Spleen (tissue), 11 donors: Measurements from ENCODE around the gene SPG11. TPM values are rescaled to one million over a fixed set of nuclear protein-coding genes. Genes with fewer than 3 reads are reported as not detected.
A peak's percentile ranks its signal among the peaks of the same experiment; 100 is the strongest.

Source experiments
- DNase-seq: peaks from one replicate; pipeline ENCODE4 v3.0.0-alpha.2; 2020
- H3K27ac ChIP-seq, 8 donors: fragments of 200-600 bp; sonication (generic) in 7 of 8; 1 replicate in 4 of 8; 2 replicates in 4 of 8; pipeline versions ENCODE4 v1.5.0 to v1.8.0; 2016 to 2021; ENCODE audit warnings: inconsistent platforms in 4 of 8, mild to moderate bottlenecking in 4 of 8, moderate library complexity in 1 of 8
- H3K27me3 ChIP-seq, 7 donors: fragments of 200-600 bp; sonication (generic) in 6 of 7; replicated peaks in 1 of 7; 1 replicate in 4 of 7; 2 replicates in 3 of 7; pipeline versions ENCODE4 v1.5.0 to v1.8.0; 2016 to 2021; ENCODE audit warnings: inconsistent platforms in 3 of 7, mild to moderate bottlenecking in 1 of 7
- H3K36me3 ChIP-seq, 6 donors: fragments of 200-600 bp; sonication (generic) in 5 of 6; 1 replicate in 4 of 6; 2 replicates in 2 of 6; pipeline versions ENCODE4 v1.5.0 to v1.8.0; 2016 to 2021; ENCODE audit warnings: inconsistent platforms in 2 of 6
- H3K4me1 ChIP-seq, 6 donors: fragments of 200-600 bp; sonication (generic) in 5 of 6; 1 replicate in 3 of 6; 2 replicates in 3 of 6; pipeline versions ENCODE4 v1.5.0 to v1.8.0; 2016 to 2021; ENCODE audit warnings: inconsistent platforms in 3 of 6
- H3K4me3 ChIP-seq, 8 donors: fragments of 200-600 bp; sonication (generic) in 7 of 8; 1 replicate in 4 of 8; 2 replicates in 4 of 8; pipeline versions ENCODE4 v1.5.0 to v1.8.0; 2016 to 2021; ENCODE audit warnings: inconsistent platforms in 4 of 8, mild to moderate bottlenecking in 4 of 8, moderate library complexity in 2 of 8
- H3K9me3 ChIP-seq, 8 donors: fragments of 200-600 bp; sonication (generic) in 7 of 8; 1 replicate in 4 of 8; 2 replicates in 4 of 8; pipeline versions ENCODE4 v1.5.0 to v1.8.0; 2016 to 2021; ENCODE audit warnings: inconsistent platforms in 4 of 8
- POLR2A ChIP-seq, 3 donors: fragments of 450-650 bp; IDR thresholded peaks; one replicate each; pipeline ENCODE4 v1.5.1; 2017; ENCODE audit warnings: antibody characterized with exemption in 3 of 3, mild to moderate bottlenecking in 1 of 3
- POLR2AphosphoS5 ChIP-seq, 3 donors: sonication (generic); formaldehyde crosslinking; IDR thresholded peaks; one replicate each; pipeline ENCODE4 v1.5.1; 2017; ENCODE audit warnings: antibody characterized with exemption in 3 of 3
- WGBS, 5 donors: extraction: QIAGEN DNeasy Blood & Tissue Kit in 3 of 5; methylation state at CpG; one replicate each; pipeline versions ENCODE4 v1.1.5 to v1.1.7; 2013 to 2018; 5-methylcytosine and 5-hydroxymethylcytosine counted together
- intact Hi-C: fragments of 100-400 bp; cut with DNase I; formaldehyde crosslinking; loops from one replicate; pipeline ENCODE4 v1.15.0; 2023; ENCODE audit warnings: low total_unique reads
- polyA plus RNA-seq, 3 donors: library from polyadenylated mRNA; stranded (reverse); fragments of 200-250 nt; gene quantifications; one replicate each; pipeline ENCODE4 v1.2.1, GENCODE V29; 2013
- total RNA-seq, 7 donors: library from RNA; depleted of rRNA in 3 of 7; stranded (reverse); fragments of >200 nt in 3 of 7; fragmentation: NEBNext Ultra II Directional in 4 of 7; extraction: Animal tissue kit (Norgen Biotek cat#: 25700) in 4 of 7; gene quantifications; one replicate each; pipeline versions ENCODE4 v1.1.0 to v1.2.1, GENCODE V29; 2016 to 2021
- TF ChIP-seq, protein P1 (sequence below), 11 experiments: fragments of 200-600 bp in 7 of 11; fragments of 450-650 bp in 4 of 11; sonication (generic) in 4 of 11; IDR thresholded peaks in 8 of 11; conservative IDR thresholded peaks in 3 of 11; 1 replicate in 7 of 11; 2 replicates in 4 of 11; pipeline versions ENCODE4 v1.4.0 to v1.8.0; 2016 to 2021; ENCODE audit warnings: antibody characterized with exemption in 11 of 11, inconsistent platforms in 4 of 11, mild to moderate bottlenecking in 1 of 11
- donor health status: healthy with polysubstance abuse.
- donor health status: DM: no; HTN: no; CAD: no; lungs with moderate emphysema.
- donor health status: DM: no; HTN: no; CAD: no.
- donor health status: Bipolar disorder and iron deficiency.
- donor health status: healthy.
- donor health status: DM: no; HTN: no; CAD: no.
- donor health status: DM: yes; HTN: yes; CAD: no.

Gene SPG11
- total and polyA plus RNA-seq, 10 donors: 37.4 to 218 (median 143) TPM

DNA sequence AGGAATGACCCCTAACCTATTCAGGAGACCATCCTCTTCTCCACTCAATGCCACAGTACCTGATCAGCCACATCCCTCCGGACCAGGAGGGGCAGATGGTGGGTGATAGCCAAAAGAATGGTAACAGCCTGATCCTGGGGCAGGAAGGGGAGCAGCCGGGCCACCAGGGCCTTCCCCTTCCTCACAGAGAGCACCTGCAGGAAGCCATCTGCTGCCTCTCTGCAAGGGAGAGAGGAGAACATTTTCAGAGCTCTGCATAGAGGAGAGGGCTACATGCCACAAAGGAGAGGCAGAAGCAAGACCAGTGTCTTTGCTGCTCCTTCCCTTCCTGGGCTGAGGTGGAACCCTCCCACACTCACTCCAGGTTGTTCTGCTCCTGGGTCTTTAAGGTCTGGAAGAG lies 5.5 kb upstream of the SPG11 start:
- TF ChIP-seq POLR2A (IDR thresholded peaks at IDR 0.05): no peak
- TF ChIP-seq POLR2AphosphoS5 (IDR thresholded peaks at IDR 0.05): peak in 2 of 3 donors; percentile 39 to 52
- Histone ChIP-seq H3K9me3 (no peaks in the 10 kb centered on the region), H3K27ac (peak overlapping the region; percentile 20 to 100 (median 74)), H3K27me3 (no peaks in the 10 kb centered on the region), H3K4me3 (no peak overlapping the region), H3K4me1 (peaks cover 18 to 96% (median 72%) of the 10 kb centered on the region in 6 donors), H3K36me3 (peaks cover 0 to 17% (median 0%) of the 10 kb centered on the region in 6 donors)
- no peak for DNase-seq
- 11 to 28% (median 21%) methylated on average over 2 of the region's 2 CpGs for WGBS, 5 donors
- intact Hi-C loops: loop anchor here (5.0 kb wide), 1 partner anchor 43 kb away; the partner anchor contains the start of genes B2M and PATL2

DNA sequence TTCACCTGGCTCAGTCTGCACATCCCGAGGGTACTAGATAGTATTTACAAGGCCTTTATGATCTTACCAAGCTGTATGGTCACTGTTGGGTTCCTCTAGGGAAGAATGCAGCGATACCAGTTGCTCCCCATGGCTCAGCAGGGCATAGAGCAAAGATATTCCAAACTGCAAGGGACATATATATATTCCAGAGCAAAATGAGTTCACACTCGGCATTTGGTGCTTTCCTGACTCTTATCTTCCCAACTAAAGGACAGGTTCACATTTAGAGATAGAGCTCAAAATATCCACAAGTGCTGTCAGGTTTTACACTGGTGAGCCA lies 3.5 kb upstream of the SPG11 start:
- intact Hi-C loops: loop anchor here (5.0 kb wide), 1 partner anchor 45 kb away; the partner anchor contains the start of genes B2M and PATL2
- H3K27me3 ChIP-seq: no peaks in the 10 kb centered on the region
- H3K4me3 ChIP-seq: peak overlapping the region in 1 of 8 donors; percentile 38
- peak overlapping the region; percentile 53 to 100 (median 88) for H3K27ac ChIP-seq
- 55 to 63% (median 60%) methylated on average over 3 of the region's 3 CpGs for WGBS, 5 donors
- no peak for DNase-seq
- no peak for TF ChIP-seq POLR2A (IDR thresholded peaks at IDR 0.05)
- TF ChIP-seq, protein P1, sequence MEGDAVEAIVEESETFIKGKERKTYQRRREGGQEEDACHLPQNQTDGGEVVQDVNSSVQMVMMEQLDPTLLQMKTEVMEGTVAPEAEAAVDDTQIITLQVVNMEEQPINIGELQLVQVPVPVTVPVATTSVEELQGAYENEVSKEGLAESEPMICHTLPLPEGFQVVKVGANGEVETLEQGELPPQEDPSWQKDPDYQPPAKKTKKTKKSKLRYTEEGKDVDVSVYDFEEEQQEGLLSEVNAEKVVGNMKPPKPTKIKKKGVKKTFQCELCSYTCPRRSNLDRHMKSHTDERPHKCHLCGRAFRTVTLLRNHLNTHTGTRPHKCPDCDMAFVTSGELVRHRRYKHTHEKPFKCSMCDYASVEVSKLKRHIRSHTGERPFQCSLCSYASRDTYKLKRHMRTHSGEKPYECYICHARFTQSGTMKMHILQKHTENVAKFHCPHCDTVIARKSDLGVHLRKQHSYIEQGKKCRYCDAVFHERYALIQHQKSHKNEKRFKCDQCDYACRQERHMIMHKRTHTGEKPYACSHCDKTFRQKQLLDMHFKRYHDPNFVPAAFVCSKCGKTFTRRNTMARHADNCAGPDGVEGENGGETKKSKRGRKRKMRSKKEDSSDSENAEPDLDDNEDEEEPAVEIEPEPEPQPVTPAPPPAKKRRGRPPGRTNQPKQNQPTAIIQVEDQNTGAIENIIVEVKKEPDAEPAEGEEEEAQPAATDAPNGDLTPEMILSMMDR (IDR thresholded peaks at IDR 0.05 in 8 of 11, conservative IDR thresholded peaks at IDR 0.05 in 3 of 11): no peak
- TF ChIP-seq POLR2AphosphoS5 (IDR thresholded peaks at IDR 0.05): no peak
- no peaks in the 10 kb centered on the region for H3K9me3 ChIP-seq
- peaks cover 18 to 90% (median 73%) of the 10 kb centered on the region in 6 donors for H3K4me1 ChIP-seq
- H3K36me3 ChIP-seq: peaks cover 0 to 17% (median 0%) of the 10 kb centered on the region in 6 donors

DNA sequence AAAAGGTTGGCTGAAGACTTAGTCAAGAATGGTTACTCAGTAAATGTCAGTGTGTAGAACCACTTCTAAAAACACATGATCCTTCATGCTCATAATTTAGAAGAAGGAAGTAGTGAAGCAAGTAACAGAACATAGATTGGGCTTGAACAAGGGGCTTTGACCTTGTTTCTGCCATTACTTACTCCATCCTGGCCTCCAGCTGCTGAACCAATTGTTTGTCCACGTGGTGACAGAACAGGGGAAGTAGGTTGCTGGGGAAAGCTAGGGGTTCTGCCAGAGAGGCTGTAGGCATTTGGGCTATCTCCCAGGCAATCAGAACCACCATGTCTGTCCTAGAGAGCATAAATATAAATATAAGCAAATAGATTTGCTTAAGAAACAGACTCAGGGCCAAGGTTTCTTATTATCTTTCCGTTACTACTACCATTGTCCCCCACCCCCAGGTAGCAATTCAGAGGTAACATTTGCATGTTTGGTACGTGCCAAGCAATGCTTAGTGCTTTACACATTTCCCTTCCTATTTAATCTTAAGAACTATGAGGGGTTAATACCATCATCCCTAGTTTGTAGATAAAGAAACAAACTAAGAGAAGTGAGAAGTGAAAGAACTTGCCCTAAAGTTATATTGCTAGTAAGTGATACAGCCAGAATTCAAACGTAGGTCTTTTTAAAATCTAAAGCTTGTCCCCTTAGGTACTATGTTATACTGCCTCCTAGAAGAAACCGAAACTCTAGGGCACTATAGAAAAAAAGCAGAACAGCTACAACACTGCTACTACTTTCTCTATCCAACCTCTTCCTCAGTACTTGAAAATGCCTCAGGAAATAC lies 3.0 kb upstream of the SPG11 start:
- Histone ChIP-seq H3K4me3 (peak overlapping the region in 1 of 8 donors; percentile 38), H3K27ac (peak overlapping the region; percentile 53 to 100 (median 88)), H3K9me3 (no peaks in the 10 kb centered on the region), H3K4me1 (peaks cover 18 to 90% (median 76%) of the 10 kb centered on the region in 6 donors), H3K36me3 (peaks cover 0 to 17% (median 0%) of the 10 kb centered on the region in 6 donors), H3K27me3 (no peaks in the 10 kb centered on the region)
- intact Hi-C loops: loop anchor here (5.0 kb wide), 1 partner anchor 46 kb away; the partner anchor contains the start of genes B2M and PATL2
- no peak for DNase-seq
- TF ChIP-seq, protein P1 (IDR thresholded peaks at IDR 0.05 in 8 of 11, conservative IDR thresholded peaks at IDR 0.05 in 3 of 11): no peak
- TF ChIP-seq POLR2A (IDR thresholded peaks at IDR 0.05) (no peak), POLR2AphosphoS5 (IDR thresholded peaks at IDR 0.05) (peak in 1 of 3 donors; percentile 13)
- 22 to 31% (median 30%) methylated on average over 5 of the region's 5 CpGs for WGBS, 5 donors

DNA sequence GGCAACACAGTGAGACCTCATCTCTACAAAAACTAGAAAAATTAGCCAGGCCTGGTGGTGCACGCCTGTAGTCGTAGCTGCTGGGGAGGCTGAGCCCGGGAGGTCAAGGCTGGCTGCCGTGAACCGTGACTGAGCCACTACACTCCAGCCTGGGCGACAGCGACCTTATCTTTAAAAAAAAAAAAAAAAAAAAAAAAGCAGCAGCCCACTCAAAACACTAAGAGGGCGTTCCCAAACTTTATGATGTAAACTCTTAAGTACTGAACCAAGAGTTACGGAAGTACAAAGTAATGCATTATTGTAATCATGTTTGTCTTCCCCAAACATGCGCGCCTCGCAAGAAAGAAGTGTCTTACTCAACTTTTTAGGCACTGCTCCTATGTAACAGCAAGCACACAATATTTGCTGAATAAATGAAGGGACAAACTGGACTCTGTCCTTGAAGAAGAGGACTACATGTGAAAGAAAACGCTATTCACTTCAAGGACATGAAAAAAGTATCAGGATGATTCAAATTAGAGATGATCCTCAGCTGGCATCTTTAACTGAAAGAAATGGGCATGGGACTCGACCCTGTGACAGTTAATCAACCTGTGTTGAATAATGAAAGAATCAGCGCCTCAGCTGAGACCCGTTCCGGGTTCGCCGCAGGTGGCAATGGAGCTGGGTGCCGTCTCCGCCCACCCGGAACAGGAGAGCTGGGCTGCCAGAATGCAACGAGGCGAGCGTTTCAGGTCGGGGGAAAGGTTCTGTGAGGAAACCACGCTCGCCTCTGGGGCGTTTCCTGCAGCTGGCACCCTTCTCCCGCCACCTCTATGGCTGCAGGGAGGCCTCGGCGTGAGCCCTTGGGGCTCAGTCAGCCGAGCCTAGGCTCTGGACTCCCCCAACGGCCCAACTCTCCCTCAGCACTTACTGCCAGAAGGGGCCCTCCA lies 718 bp downstream of the SPG11 start:
- Histone ChIP-seq H3K4me1 (peaks cover 15 to 90% (median 66%) of the 10 kb centered on the region in 6 donors), H3K27me3 (no peaks in the 10 kb centered on the region), H3K36me3 (peaks cover 0 to 28% (median 21%) of the 10 kb centered on the region in 6 donors), H3K27ac (peak overlapping the region; percentile 91 to 100 (median 100)), H3K9me3 (no peaks in the 10 kb centered on the region), H3K4me3 (peak overlapping the region; percentile 81 to 97 (median 90))
- intact Hi-C loops: loop anchor here (5.0 kb wide), 1 partner anchor 75 kb away; the partner anchor contains the start of gene TRIM69
- DNase-seq: peak; percentile 96
- TF ChIP-seq POLR2AphosphoS5 (IDR thresholded peaks at IDR 0.05) (no peak), POLR2A (IDR thresholded peaks at IDR 0.05) (peak in 1 of 3 donors; percentile 21)
- TF ChIP-seq, protein P1 (IDR thresholded peaks at IDR 0.05 in 8 of 11, conservative IDR thresholded peaks at IDR 0.05 in 3 of 11): no peak
- 7 to 14% (median 8%) methylated on average over 25 to 34 of the region's 34 CpGs for WGBS, 5 donors
